NCI-H2196 (cell line): ENCODE measurements around the gene FANCC.
A peak's percentile ranks its signal among the peaks of the same experiment; 100 is the strongest.

Experiments
- DNase-seq: peaks from one replicate; lab custom pipeline; 2025; ENCODE audit not compliant: unreplicated experiment; lab: John Stamatoyannopoulos, UW

FANCC gene

GRCh38 chr9:95089257-95090022, 228.1 kb downstream of the FANCC start:
- no peak for DNase-seq

GRCh38 chr9:95088421-95089161, 228.9 kb downstream of the FANCC start:
- DNase-seq, result no peak

- DNase-seq, result peak; percentile 39
These were observed 229.8 kb downstream of the FANCC start for GRCh38 chr9:95087659-95088242.

- no peak for DNase-seq
These were observed 230.9 kb downstream of the FANCC start for GRCh38 chr9:95086564-95086955.

GRCh38 chr9:95085861-95086563, 231.5 kb downstream of the FANCC start:
- DNase-seq, result no peak

GRCh38 chr9:95085036-95085770, 232.3 kb downstream of the FANCC start:
- peak; percentile 14 for DNase-seq

GRCh38 chr9:95084254-95084934, 233.1 kb downstream of the FANCC start:
- DNase-seq, result no peak

- no peak for DNase-seq
These were observed 234.3 kb downstream of the FANCC start for GRCh38 chr9:95083086-95083768.

GRCh38 chr9:95082401-95083084, 235.0 kb downstream of the FANCC start:
- no peak for DNase-seq

- no peak for DNase-seq
These were observed 235.5 kb downstream of the FANCC start for GRCh38 chr9:95081998-95082397.

GRCh38 chr9:95080961-95081647, 236.4 kb downstream of the FANCC start:
- DNase-seq, result no peak

GRCh38 chr9:95079461-95079860, 238.0 kb downstream of the FANCC start:
- DNase-seq, result no peak

- DNase-seq, result peak; percentile 6
These were observed 238.6 kb downstream of the FANCC start for GRCh38 chr9:95078939-95079338.

- DNase-seq, result no peak
These were observed 239.0 kb downstream of the FANCC start for GRCh38 chr9:95078511-95078910.

GRCh38 chr9:95077766-95078370, 239.6 kb downstream of the FANCC start:
- DNase-seq, result no peak

GRCh38 chr9:95077053-95077765, 240.3 kb downstream of the FANCC start:
- no peak for DNase-seq

- DNase-seq, result no peak
These were observed 240.8 kb downstream of the FANCC start for GRCh38 chr9:95076696-95077052.

GRCh38 chr9:95075700-95076099, 241.8 kb downstream of the FANCC start:
- DNase-seq, result no peak
